Stromal cell of bone marrow (primary cell): ENCODE measurements around the gene TTC31.

Source experiments
- DNase-seq: peaks from one replicate; pipeline ENCODE4 v3.0.0-alpha.2; 2012; ENCODE audit warnings: low read depth

Gene TTC31

DNA sequence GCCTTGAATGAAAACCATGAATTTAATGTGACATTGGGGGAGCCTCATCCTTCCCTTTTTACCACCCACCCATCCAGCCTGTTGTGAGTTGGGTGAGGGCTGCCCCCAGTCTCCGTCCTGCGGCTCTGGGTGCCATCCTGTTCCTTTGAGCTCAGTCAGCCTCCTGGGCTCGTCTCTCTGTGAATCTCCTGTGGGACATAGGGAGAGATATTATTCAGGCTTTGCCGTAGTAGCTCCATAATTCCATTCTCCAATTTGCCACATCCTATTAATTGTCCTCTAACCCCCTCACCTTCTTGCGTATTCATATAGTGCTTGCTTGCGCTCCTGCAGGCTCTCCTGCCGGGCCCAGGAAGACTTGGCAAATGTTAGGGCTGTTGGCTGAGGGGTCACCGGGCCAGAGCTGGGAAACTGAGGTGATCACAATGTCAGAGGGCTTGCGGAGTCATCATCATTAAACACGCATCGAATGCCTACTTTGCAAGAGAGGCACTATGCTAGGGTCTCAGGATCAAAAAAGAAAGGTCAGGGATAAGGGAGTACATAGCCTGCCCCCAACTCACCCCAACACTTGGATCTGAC is 43.9 kb downstream of the TTC31 start:
- no peak for DNase-seq

DNA sequence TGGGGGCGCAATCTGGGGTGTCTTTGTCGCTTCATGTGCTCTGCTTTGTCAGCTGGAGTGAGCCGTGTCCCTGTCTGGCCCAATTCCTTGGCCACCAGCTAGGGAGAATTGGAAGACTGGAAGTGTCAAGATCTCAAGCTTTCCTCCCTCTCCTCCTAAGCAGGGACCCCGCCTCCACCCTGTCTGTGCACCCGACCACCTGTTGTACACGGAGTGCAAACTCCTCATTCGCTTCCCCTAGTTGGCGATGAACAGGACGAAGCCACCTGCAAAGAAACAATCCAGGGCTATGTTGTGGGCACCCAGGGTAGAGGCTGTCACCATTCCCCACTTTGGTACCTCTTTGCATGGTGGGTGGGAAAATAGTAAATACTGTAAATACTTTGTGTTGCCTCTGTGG is 44.9 kb downstream of the TTC31 start:
- no peak for DNase-seq

DNA sequence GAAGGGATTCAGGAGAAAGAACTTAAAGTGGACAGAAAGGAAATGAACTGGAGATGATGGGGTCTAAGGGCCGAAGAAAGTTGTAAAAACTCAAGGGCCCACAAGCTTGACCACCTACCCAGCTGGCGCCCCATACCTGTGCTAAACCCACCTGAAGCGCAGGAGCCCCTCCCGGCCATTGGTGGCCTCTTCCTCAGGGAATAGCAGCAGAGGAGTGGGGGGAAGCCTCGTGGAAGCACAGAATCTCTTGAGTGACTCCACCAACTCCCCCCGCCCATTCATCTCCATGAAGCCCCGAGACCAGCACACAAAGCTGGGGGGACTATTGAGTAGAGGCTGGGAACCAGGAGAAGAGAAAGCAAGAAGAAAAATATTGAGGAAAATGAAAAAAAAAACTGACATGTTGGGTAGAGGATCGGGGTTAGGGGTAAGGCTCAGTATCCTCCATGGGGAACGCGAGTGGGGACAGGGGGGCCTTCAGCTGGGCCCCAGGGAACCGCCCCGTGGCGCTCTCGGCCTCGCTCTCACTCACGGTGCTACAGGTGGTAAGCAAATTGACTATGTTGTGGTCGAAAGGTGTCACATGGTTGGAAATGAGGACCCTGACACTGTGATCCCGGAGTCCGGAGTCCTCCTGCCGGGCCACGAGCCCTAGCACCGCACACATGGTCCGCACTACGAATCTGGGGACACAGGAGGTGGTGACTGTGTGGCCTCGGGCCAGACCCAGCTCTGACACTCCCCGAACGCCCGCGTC is 45.9 kb downstream of the TTC31 start:
- no peak for DNase-seq

DNA sequence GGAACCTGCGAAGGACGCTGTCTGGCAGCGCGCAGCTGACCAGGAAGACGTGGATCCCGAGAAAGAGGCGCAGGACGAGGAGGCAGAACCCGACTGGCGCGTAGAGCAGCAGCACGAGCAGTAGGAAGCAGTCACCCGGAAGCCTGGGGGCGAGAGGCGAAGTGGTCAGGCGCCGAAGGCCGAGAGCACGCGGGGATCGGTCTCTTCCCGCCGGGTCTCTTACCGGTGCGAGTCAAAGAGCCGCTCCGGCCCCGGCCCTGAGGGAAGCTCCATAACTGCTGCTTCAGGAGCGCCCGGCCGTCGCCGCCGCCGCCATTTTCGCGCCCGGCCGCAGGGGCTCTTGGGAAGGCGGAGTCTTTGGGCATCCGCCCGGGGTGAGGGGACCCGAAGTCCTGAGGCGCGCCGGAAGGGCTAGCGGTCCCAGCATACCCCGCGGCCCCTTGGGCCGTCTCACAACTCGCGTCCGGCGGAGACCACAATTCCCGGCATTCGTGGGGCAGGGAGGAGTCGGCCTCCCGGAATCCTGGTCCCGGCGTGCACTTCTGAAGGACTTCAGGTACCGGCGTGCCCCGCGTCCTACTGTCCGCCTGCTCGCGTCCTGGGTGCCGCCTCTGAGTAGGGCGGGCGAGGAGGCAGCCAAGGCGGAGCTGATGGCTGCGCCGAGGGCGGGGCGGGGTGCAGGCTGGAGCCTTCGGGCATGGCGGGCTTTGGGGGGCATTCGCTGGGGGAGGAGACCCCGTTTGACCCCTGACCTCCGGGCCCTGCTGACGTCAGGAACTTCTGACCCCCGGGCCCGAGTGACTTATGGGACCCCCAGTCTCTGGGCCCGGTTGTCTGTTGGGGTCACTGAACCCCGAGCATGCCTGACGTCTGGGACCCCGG is 46.7 kb downstream of the TTC31 start, which contains the start of the genes AUP1 and HTRA2:
AUP1 (minus strand) TSS at position 350 of the 882 bp plus-strand sequence; CDS start at position 273, 77 bp downstream.
HTRA2 (plus strand) TSS at position 577 of the 882 bp plus-strand sequence; CDS start at position 651, 74 bp downstream.
- peak; percentile 99 for DNase-seq

DNA sequence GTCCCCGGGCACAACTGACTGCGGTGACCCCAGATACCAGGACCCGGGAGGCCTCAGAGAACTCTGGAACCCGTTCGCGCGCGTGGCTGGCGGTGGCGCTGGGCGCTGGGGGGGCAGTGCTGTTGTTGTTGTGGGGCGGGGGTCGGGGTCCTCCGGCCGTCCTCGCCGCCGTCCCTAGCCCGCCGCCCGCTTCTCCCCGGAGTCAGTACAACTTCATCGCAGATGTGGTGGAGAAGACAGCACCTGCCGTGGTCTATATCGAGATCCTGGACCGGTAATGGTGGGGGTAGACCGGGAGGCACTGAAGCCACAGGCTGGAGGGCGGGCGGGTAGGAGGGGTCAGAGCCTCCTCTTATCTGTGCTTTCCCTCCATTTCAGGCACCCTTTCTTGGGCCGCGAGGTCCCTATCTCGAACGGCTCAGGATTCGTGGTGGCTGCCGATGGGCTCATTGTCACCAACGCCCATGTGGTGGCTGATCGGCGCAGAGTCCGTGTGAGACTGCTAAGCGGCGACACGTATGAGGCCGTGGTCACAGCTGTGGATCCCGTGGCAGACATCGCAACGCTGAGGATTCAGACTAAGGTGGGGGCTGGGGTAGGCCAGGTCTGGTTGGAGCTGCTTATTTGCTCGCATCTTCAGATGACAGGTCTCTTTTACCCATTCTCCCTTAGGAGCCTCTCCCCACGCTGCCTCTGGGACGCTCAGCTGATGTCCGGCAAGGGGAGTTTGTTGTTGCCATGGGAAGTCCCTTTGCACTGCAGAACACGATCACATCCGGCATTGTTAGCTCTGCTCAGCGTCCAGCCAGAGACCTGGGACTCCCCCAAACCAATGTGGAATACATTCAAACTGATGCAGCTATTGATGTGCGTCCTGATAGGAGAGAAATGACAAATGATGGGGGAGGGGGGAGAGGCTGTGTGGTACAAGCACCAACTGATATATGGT is 47.6 kb downstream of the TTC31 start:
- no peak for DNase-seq

DNA sequence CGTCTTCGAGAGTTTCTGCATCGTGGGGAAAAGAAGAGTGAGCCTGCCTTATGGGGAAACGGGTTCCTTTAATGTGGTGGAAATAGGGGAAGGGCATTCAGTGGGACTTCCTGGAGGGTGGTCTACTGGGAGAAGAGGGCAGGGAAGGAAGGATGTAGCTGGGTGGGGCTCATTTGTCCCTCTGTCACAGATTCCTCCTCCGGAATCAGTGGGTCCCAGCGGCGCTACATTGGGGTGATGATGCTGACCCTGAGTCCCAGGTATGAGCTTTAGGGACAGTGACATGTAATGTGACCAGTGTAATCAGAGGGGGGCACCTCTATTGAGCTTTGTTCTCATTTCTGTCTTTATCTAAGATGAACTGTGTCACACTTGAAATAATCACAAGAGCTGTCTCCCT is 48.8 kb downstream of the TTC31 start:
- no peak for DNase-seq

DNA sequence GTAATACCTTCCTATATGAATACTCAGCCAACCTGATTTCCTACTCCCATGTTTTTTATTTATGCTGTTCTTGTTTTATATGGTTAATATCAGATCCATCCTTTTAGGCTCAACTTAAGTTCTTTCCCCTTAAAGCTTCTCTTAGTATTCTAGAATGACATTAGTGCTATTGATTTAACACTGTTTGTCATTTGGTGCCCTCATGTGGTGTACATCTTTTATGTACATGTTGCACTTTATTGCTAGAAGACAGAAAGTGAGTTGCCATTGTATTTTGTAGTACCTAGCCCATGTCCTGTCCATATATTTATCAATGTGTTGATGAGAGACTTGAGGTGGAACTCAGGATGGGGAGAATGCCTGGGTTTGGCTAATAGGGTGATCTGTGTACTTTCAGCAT is 49.3 kb downstream of the TTC31 start:
- no peak for DNase-seq

DNA sequence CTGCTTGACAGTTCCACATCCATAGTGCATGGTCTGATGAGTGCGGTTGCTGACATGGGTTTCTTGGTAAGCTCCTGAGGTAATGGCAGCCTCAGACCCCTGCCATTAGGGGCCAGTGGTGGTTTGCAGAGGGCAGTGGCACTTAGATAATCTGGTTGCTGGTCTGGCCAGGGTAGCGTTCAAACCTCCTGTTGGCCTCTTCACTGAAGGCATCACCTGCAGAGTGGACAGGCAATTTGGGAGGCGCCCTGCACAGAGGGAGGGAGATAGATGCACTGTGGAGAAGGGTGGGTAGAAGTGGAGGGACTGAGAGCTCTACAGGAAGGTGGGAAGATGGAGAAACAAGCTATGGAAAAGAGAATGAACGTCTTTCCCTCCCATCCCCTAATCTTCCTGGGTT is 50.6 kb downstream of the TTC31 start:
- DNase-seq: no peak

DNA sequence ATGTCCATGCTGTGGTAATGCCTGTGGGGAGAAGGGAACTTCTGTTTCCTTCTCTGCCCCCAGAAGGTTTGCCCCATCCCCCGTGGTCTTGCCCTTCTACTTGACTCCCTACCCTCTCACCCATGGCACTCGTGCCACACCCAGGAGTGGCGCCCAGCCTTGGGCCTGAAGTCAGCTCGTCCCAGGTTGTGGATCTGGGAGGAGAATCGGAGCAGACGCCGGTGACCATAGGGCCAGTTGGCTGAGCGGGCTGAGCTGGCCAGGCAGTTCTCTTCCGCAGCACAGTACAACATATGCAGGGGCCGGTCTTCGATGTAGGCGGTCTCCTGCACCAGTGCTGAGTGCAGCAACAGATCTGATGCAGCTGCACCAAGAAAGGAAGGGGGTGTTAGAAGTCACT is 51.5 kb downstream of the TTC31 start:
- DNase-seq: no peak

DNA sequence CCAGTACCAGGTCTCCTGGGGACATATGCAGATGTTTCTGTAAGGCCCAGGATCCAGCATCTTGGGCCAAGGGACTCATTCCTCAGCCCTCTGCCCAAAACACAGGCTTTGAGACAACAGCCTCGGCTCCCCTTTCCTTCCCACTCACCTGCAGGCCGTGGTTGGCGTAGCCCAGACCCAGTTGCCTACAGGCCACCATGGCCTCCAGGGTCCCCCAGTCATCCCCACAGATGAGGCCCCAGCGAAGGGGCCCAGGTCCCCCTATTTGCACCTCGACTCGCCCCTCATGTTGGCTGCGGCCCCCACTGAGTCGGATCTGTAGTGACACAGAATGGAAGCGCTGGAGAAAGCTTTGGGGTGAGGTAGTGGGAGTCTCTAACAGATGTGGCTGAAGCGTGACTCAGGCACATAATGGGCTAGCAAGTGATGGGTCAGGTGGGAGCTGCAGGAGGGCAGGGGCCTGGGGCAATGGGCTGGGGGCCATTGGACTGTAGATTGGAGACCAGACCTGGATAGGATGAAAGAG is 52.6 kb downstream of the TTC31 start:
- DNase-seq: no peak

DNA sequence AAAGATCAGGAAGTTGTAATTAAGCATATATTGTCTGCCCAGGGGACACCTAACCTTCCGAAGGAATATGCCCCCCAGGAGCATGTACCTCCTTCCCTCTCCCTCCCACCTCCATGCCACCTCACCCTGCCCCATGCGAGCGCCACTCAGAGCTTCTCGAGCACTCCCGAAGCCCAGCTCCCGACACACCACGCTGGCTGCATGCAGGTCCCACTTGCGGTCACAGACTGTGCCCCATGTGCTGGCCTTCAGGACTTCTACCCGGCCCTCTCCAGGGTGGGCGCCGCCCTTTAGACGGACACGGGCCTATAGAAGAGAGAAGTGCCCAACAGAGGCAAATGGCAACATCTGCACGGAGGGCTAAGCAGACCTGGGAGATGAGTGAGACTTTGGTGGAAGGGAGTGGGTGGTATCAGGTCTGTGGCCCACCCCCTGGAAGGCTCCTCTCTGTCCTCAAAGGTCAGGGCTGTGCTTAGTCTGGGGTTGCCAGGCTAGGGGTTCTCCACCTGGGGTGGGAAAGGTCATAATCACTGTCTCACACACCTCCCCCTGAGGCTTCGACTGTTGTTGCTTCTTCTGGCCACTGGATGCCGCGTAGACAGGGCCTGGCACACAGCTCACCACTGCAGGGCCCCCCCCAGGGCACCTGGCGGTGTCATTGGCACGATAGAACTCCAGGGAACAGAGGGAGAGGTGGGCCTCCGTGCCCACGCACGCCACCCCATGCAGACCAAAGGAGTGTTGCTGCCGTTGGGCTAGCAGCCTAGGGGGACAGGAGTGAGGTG is 53.5 kb downstream of the TTC31 start:
- DNase-seq: no peak

DNA sequence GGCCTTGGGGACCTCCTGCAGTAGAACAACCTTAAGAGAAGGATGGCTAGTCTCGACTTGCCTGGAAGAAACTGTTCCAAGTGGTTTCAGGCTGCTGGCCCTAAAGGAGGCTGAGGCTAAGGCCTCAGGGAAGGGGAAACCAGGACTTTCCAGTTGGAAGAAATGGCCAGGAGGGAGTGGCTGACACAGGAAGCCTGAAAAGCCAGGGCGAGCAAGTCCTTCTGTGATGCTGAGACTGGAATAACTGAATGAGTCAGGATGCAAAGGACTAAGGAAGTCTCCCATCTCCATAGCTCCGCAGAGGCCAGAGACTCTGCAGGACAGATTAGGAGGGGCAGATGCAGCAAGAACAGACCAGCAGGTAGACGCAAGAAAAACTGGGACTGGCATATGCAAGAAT is 54.3 kb downstream of the TTC31 start:
- DNase-seq: peak; percentile 33

DNA sequence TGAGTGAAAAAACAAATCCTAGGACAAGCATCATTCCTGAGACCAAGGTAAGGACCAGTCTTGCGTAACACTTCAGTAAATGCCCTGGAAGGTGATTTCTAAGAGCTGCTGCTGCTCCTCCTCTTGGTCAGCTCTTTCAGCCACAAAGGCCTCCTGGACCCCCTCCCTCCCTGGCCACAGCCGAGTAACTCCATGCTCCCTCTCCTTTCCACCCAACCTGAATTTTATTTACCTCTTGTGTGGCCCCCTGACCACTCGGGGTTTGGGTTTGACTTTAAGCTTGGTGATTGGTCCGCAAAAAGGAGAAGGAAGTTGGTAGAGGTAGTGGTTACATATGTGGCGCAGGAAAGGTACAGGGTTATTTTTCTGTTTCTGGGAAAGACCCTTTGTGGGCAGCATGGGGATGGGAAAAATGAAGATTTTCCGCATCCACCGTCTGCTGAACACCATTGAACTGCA is 56.0 kb downstream of the TTC31 start:
- no peak for DNase-seq

DNA sequence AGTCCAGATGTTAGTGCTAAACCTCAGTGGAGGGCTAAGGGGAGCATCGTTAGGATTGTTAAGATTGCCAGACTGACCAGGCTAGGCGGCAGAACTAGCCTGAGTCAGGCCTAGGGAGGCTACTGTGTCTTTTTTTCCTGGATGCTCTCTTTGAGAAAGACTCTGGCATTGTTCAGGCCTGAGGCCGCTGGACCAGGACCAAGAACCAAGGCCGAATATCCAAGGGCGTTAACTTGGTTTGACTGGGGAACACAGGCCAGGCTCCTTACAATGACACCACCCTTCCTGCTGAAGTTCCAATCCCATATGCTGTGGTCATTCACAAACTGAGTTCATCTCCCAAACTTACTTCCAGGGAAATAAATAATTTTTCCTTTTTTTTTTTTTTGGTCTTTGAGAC is 57.4 kb downstream of the TTC31 start:
- peak; percentile 76 for DNase-seq

DNA sequence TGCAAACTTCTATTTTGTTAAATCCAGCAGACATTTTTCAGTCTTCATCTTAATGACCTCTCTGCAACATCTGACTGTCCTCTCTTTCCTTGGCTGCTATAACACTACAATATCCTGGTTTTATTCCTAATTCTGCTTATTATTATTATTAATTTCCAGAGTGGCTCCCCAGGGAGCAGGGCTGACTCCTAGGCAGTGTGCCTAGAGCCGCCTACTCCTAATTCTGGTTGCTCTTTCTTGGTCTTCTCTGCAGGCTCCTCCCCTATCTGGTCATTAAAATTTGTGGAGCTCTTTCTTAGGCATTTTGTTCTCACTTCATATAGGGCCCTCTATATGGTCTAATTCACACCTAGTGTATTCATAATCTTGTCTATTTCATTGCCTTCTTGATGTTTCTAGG is 60.1 kb downstream of the TTC31 start:
- no peak for DNase-seq
